Tibial artery (tissue), 4 donors: Measurements from ENCODE around the gene MAML2.
A peak's percentile ranks its signal among the peaks of the same experiment; 100 is the strongest.

Source experiments
- DNase-seq, 2 donors: peaks; one replicate each; pipeline ENCODE4 v3.0.0-alpha.2; 2019
- H3K27ac ChIP-seq, 2 donors: fragments of 200-600 bp; sonication (generic) in 1 of 2; 1 replicate in 1 of 2; 2 replicates in 1 of 2; pipeline ENCODE4 v1.5.1; 2018 to 2019; ENCODE audit warnings: mild to moderate bottlenecking in 1 of 2
- H3K27me3 ChIP-seq, 2 donors: fragments of 200-600 bp; sonication (generic) in 1 of 2; one replicate each; pipeline versions ENCODE4 v1.5.1 to v1.6.0; 2016 to 2019
- H3K36me3 ChIP-seq, 3 donors: fragments of 200-600 bp; sonication (generic) in 2 of 3; one replicate each; pipeline ENCODE4 v1.5.1; 2016 to 2019; ENCODE audit warnings: mild to moderate bottlenecking in 2 of 3
- H3K4me1 ChIP-seq, 4 donors: fragments of 200-600 bp; sonication (generic) in 2 of 4; 1 replicate in 3 of 4; 2 replicates in 1 of 4; pipeline ENCODE4 v1.5.1; 2016 to 2019
- H3K4me3 ChIP-seq, 2 donors: fragments of 200-600 bp; sonication (generic) in 1 of 2; 1 replicate in 1 of 2; 2 replicates in 1 of 2; pipeline ENCODE4 v1.5.1; 2018 to 2019; ENCODE audit warnings: mild to moderate bottlenecking in 2 of 2
- H3K9me3 ChIP-seq, 3 donors: fragments of 200-600 bp; sonication (generic) in 1 of 3; one replicate each; pipeline ENCODE4 v1.5.1; 2016 to 2019
- intact Hi-C: fragments of 100-400 bp; cut with DNase I; formaldehyde crosslinking; loops from one replicate; pipeline ENCODE4 v1.15.0; 2023; ENCODE audit warnings: low total_unique reads
- TF ChIP-seq, protein P1 (sequence below), 2 experiments: fragments of 200-600 bp in 1 of 2; fragments of 450-650 bp in 1 of 2; IDR thresholded peaks; one replicate each; pipeline ENCODE4 v1.5.1; 2017 to 2019; ENCODE audit warnings: antibody characterized with exemption in 2 of 2, mild to moderate bottlenecking in 1 of 2, moderate library complexity in 1 of 2

Gene MAML2

DNA sequence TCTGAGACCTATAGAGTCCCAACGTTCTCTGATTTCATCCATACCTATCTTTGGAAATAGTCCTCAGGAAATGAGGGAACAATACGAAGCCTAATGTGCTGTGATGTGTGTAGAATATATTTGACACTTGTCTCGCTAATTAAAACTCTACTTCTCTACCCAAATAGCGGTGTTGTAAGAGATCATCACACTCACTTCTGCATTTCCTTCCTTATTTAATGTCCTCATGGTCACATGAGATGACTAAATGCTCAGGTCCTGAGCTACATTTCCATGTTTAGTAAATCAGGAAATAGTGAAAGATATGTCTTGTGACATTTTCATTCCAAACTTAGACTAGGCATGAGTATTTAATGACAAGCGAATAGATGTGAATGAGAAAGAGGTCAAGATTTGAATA, 112.3 kb downstream of the MAML2 start:
- Histone ChIP-seq H3K36me3 (no peaks in the 10 kb centered on the region), H3K9me3 (no peaks in the 10 kb centered on the region), H3K4me3 (no peak overlapping the region), H3K4me1 (peaks cover 0 to 61% (median 36%) of the 10 kb centered on the region in 4 donors), H3K27me3 (no peaks in the 10 kb centered on the region), H3K27ac (no peak overlapping the region)
- DNase-seq, result no peak
- TF ChIP-seq, protein P1, sequence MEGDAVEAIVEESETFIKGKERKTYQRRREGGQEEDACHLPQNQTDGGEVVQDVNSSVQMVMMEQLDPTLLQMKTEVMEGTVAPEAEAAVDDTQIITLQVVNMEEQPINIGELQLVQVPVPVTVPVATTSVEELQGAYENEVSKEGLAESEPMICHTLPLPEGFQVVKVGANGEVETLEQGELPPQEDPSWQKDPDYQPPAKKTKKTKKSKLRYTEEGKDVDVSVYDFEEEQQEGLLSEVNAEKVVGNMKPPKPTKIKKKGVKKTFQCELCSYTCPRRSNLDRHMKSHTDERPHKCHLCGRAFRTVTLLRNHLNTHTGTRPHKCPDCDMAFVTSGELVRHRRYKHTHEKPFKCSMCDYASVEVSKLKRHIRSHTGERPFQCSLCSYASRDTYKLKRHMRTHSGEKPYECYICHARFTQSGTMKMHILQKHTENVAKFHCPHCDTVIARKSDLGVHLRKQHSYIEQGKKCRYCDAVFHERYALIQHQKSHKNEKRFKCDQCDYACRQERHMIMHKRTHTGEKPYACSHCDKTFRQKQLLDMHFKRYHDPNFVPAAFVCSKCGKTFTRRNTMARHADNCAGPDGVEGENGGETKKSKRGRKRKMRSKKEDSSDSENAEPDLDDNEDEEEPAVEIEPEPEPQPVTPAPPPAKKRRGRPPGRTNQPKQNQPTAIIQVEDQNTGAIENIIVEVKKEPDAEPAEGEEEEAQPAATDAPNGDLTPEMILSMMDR (IDR thresholded peaks at IDR 0.05), result no peak
- intact Hi-C loops, result no loop called here

DNA sequence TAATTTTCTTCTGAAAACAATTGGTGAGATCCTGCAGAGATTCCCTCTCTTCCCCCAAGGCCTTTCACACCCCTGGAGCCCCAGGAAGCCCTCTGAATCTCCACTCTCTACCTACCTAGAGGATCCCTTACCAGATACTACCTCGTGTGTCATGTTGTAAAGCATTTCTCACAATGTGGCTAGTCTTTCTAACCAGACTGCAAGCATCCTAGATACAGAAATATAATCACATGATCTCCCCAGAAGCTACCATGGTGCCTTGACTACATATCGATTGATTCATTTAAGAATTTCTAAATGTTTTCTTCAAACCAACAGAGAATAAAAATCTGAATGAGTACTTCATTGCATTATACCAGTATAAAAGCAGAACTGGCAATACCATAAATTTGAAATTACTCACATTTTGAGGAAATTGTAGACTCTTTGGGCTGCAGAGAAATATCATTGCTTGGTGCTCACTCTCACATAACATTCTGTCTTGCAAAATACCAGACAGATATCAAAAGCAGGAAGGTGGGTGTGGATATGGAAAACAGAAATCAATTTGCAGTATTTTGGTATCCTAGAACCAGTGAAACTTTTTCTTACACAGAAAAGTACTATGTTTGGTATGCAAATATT, 113.5 kb downstream of the MAML2 start:
- H3K27ac ChIP-seq, result peak overlapping the region; percentile 77
- TF ChIP-seq, protein P1 (IDR thresholded peaks at IDR 0.05), result no peak
- no peaks in the 10 kb centered on the region for H3K27me3 ChIP-seq
- no peak overlapping the region for H3K4me3 ChIP-seq
- no peaks in the 10 kb centered on the region for H3K36me3 ChIP-seq
- intact Hi-C loops, result no loop called here
- no peak for DNase-seq
- H3K4me1 ChIP-seq, result peaks cover 0 to 64% (median 32%) of the 10 kb centered on the region in 4 donors
- H3K9me3 ChIP-seq, result no peaks in the 10 kb centered on the region

DNA sequence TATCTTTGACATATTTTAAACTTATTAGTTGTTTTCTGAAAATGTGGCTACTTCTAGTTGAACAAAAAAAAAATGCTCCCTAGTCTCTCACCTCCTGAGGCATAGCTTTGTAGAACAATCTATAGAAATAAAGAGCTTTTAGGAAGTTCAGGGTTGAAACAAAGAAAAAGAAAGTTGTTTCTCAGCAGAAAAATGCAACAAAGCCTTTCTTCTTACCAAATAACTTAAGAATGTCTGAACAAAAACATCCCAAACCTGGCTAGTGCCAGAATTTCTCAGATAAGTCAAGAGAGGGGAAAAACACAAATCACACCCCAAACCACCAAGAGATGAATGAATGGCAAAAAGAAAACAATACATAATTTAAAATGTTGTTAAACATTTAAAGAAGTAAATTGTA, 114.1 kb downstream of the MAML2 start:
- Histone ChIP-seq H3K9me3 (no peaks in the 10 kb centered on the region), H3K27ac (peak overlapping the region; percentile 77), H3K36me3 (no peaks in the 10 kb centered on the region), H3K4me1 (peaks cover 0 to 70% (median 32%) of the 10 kb centered on the region in 4 donors), H3K27me3 (no peaks in the 10 kb centered on the region), H3K4me3 (no peak overlapping the region)
- TF ChIP-seq, protein P1 (IDR thresholded peaks at IDR 0.05), result no peak
- intact Hi-C loops, result no loop called here
- no peak for DNase-seq

DNA sequence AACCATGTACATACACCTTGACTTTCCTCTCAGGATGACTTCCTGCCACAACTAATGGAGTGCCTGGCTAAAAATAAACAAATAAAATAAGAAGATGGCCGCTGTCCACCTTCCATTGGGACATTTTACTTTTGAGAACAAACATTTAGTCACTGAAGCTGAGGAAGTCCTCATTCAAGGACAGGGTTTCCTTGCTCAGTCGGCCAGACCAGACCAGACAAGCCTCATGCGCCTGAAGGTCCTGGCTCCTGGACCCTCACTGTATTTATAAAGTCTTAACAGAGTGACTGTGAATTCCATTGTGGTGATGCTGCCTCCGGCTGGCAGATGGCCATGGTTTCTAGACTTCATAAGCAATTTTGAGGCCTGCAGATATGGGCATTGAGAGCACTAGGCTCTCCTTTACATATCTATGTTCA, 114.5 kb downstream of the MAML2 start:
- Histone ChIP-seq H3K27ac (peak overlapping the region; percentile 77), H3K27me3 (no peaks in the 10 kb centered on the region), H3K4me3 (no peak overlapping the region), H3K9me3 (no peaks in the 10 kb centered on the region), H3K36me3 (no peaks in the 10 kb centered on the region), H3K4me1 (peaks cover 0 to 74% (median 32%) of the 10 kb centered on the region in 4 donors)
- DNase-seq, result peak; percentile 81 to 86
- intact Hi-C loops, result no loop called here
- TF ChIP-seq, protein P1 (IDR thresholded peaks at IDR 0.05), result no peak

DNA sequence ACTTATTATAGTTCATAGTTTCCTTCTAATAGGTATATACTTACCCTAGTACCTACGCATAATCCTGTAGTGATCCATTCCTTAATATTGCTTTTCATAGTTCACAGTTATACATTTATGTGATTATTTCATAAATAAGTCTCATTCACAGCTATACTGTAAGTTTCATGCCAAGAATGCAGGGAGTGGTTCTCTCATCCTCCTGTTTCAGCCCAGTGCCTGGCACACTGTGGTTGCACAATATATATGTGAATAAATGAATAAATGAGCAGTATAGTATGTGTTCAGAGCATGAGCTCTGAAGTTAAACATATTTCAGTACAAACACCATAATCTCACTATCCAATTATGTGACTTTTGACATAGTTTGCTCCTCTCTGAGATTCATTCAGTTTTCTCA, 115.8 kb downstream of the MAML2 start:
- H3K4me1 ChIP-seq, result peaks cover 0 to 77% (median 33%) of the 10 kb centered on the region in 4 donors
- H3K36me3 ChIP-seq, result no peaks in the 10 kb centered on the region
- no peaks in the 10 kb centered on the region for H3K27me3 ChIP-seq
- intact Hi-C loops, result no loop called here
- no peak for DNase-seq
- H3K4me3 ChIP-seq, result no peak overlapping the region
- TF ChIP-seq, protein P1 (IDR thresholded peaks at IDR 0.05), result no peak
- H3K27ac ChIP-seq, result peak overlapping the region; percentile 77
- no peaks in the 10 kb centered on the region for H3K9me3 ChIP-seq
